ENCODE results near the gene NUP37.

DNA sequence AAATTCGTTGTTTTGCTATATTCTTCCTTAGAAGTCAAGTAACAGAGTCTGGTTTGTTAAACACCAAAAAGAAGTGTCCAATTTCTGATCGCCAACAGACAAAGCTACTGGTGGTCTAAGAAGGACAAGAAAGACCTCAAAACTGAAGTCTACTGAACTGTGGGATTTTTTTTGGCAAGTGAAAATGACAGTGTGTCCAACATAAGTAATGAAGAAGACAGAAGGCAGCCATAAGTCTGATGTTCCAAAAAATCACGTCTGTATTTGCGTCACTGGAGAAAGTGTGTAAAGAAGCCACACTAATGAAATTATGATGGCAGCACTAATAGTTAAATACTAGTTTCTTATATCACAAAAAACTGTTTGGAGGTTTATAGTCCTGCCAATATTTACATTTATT is 90.8 kb downstream of the NUP37 start:
- TF ChIP-seq POLR2A (IDR thresholded peaks at IDR 0.05; ENCODE audit: low read length) = no peak
- TF ChIP-seq GATA1 (IDR thresholded peaks at IDR 0.05; ENCODE audit: low read depth, low read length) = no peak

Measured in erythroblast (primary cell).